GM21737 (cell line): Measurements from ENCODE around the gene GNLY.
"Not testable (repeated sequence)": the region's sequence is repeated elsewhere in the genome, so short reads cannot be mapped to it uniquely, and the experiment has no call there.

Experiments used
- ATAC-seq: cut with Tn5 transposase; IDR thresholded peaks from one replicate; pipeline ENCODE4 v1.9.1; 2021; ENCODE audit warnings: mild to moderate bottlenecking, moderate library complexity; ENCODE audit not compliant: unreplicated experiment

The GNLY gene

GRCh38 chr2:85706599-85707296 is 12.6 kb downstream of the GNLY start:
- no peak for ATAC-seq

DNA sequence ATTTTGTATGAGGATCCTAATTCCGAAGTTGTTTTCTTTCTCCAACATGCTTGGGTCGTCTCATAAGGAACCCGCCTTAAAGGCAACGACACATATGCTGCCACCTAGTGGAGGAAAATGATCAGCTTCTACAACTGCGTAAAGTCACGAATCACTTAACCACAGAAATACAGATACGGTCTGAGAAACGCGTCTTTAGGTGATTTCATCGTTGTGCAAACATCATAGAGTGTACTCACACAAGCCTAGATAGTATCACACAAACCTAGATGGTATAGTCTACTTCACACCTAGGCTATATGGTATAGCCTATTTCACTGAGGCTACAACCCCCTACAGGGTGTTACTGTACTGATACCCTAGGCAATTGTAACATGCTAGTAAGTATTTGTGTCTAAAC is 13.1 kb downstream of the GNLY start:
- no peak for ATAC-seq

DNA sequence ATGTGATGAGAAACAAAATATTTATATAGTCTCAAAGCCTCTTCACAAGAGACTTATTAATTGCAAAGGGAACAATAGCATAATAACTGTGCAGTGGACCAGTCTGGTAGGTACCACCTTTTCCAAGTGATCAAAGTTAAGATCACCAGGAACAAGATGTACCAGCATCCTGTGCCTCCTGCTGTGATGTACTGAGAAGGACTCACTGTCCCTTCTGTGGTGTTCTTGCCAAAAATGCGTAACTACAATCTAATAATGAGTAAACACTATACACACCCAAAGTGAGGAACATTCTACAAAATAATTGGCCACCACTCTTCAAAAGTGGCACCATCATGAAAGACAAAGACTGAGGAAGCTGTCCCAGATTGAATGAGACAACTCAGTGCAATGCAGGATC is 14.5 kb downstream of the GNLY start:
- no peak for ATAC-seq

DNA sequence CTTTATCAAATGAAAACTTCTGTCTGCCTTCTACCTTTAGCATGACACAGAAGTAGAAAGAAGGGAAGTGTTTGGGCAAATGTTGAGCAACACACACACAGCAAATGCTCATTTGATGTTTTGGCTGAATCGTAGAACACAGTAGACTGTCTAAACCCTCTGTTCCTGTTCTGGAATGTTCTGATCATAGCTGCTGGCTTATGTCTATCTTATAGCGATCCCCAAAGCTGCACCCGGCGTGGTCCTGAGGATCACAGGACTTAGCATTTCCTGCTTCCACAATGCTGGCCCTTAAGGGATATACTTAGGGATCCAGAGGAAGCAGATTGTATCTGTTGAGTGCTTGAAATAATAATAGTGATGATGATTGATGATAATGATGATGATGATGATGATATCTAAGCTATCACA is 15.2 kb downstream of the GNLY start:
- ATAC-seq: no peak

GRCh38 chr2:85710687-85711577 is 16.8 kb downstream of the GNLY start:
- no peak for ATAC-seq

GRCh38 chr2:85711578-85712060 is 17.5 kb downstream of the GNLY start:
- ATAC-seq: no peak

DNA sequence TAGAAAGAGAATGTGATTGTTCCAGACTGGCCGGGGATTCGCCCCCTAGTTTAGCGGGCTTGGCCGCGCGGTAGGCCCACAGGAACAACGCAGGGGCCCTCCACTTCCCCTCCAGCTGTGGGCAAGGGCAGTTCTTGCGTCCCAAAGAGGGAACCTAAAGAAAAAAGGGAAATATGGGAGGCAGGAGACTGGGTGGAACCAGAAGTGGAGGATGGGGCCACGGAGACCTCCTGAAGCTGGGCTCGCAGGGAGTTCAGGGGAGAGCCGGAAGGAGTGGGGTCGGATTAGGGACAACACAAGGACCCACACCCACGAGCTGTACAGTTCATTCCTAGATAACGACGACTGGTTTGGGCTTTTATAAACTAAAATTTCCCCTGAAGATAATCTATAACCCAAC is 18.2 kb downstream of the GNLY start:
- no peak for ATAC-seq

DNA sequence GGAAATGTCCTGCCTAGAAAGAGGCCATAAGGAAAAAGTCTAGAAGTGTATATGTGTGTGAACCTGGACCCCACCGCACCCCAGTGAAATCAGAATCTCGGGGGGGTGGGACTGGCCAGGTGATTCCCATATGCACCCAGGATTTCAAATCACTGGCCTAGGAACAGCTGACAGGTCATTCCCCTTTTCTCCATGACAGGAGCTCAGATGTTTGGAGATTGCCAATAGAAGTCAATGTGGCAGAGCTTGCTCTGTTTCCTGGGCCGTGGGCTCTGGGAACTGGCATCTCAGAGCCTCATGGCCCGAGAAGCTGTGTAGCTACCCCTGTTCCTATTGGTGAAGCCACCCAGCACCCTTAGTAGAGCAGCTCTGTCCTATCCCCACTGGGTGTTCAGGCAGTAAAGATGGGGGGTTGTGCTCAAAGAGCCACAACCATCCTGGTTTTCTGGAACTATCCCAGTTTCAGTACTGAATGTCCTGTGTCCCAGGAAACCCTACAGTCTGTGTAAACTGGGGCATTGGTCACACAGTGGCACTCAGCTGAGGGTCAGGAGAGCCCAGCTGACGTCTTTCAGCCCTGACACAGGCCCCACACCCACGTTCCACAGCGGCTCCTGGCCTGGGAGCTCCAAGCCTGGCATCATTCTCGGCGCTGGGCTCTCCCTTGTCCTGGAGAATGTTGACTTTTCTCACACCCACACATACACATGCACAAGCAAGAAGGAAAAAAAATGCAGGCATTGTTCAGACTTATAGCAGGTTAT is 18.9 kb downstream of the GNLY start:
- no peak for ATAC-seq

- ATAC-seq: no peak
These were observed 19.7 kb downstream of the GNLY start for GRCh38 chr2:85713836-85714235.

- ATAC-seq: not testable (repeated sequence)
These were observed 20.3 kb downstream of the GNLY start for GRCh38 chr2:85714421-85714820.

DNA sequence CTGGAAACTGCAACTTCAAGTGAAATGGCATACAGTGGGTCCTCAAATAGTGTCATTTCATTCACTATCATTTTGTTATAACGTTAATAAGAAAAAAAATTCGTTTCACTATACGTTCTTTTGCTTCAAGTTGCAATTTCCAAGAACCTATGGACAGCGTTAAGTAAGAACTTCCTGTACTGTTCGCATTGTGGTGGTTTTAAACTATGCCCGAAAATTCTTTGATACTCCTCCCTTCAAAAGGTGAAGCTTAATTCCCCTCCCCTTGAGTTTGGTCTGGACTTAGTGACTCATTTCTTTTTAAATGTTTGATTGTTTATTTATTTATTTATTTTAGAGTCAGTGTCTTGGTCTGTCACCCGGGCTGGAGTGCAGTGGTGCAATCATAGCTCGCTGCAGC is 20.7 kb downstream of the GNLY start:
- no peak for ATAC-seq

DNA sequence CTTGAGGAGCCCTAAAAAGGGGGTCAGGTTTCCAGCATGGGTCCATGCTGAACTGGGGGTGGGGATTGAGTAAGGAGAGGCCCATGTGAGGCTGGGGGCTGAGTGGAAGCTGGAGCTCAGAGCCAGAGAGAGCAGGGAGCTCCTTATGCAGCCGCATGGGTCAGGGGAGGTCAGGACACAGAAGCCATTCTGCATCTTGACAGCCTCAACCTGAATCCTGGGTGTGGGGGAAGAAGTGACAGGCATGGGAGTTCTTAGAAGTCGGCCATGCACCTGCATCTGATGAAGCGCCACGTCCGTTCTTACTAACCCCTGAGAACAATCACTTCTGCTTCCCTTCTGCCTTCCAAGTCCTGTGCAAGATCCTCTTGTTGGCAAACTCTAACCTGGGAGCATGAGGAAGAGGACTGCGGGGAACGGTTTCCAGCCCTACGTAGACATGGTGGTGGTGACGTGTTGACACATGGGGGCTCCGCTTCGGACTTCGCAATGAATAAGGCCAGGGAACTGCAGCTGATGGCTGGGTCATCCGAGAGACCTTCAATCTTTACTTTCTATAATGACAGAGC is 22.3 kb downstream of the GNLY start:
- no peak for ATAC-seq

- ATAC-seq: no peak
These were observed 23.3 kb downstream of the GNLY start for GRCh38 chr2:85717308-85718008.

GRCh38 chr2:85718009-85718391 is 23.8 kb downstream of the GNLY start:
- no peak for ATAC-seq

DNA sequence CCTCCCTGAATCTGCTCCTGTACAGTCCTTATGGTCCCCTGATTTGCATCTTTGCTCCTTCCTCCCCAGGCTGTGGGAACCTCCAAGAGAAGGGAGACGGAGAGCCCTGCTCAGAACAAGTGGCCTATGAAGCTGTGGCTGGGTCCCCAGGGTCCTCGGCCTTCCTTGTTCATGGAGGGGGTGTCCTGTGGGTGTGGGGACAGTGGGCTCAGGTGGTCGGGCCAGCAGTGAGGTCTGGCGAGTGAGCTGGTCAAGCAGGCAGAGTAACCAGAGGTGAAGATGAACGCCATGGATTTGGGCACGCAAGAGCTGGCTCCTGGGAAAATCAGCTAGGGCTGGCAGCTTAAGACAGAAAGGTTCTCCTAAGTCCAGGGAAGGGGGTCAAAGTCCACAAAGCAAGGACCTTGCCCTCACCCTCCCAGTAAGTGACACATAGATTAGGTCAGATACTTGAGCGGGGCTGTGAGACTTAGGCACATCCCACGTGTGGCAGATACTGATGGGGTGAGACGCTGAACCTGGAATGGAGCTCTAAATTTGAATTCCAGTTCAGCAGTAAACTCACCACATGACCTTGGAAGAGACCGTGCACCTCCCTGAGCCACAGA is 24.8 kb downstream of the GNLY start:
- no peak for ATAC-seq

- no peak for ATAC-seq
These were observed 25.6 kb downstream of the GNLY start for GRCh38 chr2:85719609-85720240.

DNA sequence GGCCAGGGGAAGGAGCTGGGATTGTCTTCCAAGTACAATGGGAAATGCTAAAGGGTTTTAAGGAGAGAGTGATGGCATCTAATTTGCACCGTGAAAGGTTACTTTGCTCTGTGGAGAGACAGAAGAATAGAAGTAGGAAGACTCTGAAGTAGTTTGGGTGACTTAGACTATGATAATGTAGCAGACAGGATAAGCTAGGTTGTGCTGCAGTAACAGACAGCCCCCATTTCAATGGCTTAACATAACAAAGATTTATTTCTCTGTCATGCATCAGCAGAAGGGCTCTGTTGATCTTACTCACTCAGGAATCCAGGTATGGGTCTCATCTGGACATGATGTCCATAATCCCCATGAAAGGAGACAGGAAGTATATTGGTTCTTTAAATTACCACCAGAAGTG is 26.4 kb downstream of the GNLY start:
- no peak for ATAC-seq

GRCh38 chr2:85721641-85722040 is 27.5 kb downstream of the GNLY start:
- no peak for ATAC-seq

GRCh38 chr2:85722519-85722918 is 28.4 kb downstream of the GNLY start:
- no peak for ATAC-seq
